Type B pancreatic cell (in vitro differentiated cells): ENCODE data around the gene JAKMIP1. TPM values are rescaled to one million over a fixed set of nuclear protein-coding genes. Genes with fewer than 3 reads are reported as not detected.

ENCODE experiments used
- DNase-seq: peaks from one replicate; pipeline ENCODE4 v3.0.0; 2021; ENCODE audit warnings: mixed read lengths; ENCODE audit not compliant: unreplicated experiment; ENCODE audit errors: extremely low spot score
- H3K27ac Mint-ChIP-seq: 2 replicates; pipeline ENCODE4 v1.8.0; 2021; ENCODE audit warnings: mild to moderate bottlenecking, mixed read lengths
- H3K27me3 Mint-ChIP-seq: 2 replicates; pipeline ENCODE4 v1.8.0; 2021; ENCODE audit warnings: mixed read lengths
- H3K36me3 Mint-ChIP-seq: 2 replicates; pipeline ENCODE4 v1.8.0; 2021; ENCODE audit warnings: mixed read lengths
- H3K4me1 Mint-ChIP-seq: one replicate; pipeline ENCODE4 v1.8.0; 2021; ENCODE audit warnings: mixed read lengths; ENCODE audit not compliant: unreplicated experiment
- H3K4me3 Mint-ChIP-seq: 2 replicates; pipeline ENCODE4 v1.8.0; 2021; ENCODE audit warnings: mild to moderate bottlenecking, mixed read lengths
- H3K9me3 Mint-ChIP-seq: 2 replicates; pipeline ENCODE4 v1.8.0; 2021; ENCODE audit warnings: mixed read lengths
- total RNA-seq: library from RNA; stranded (reverse); gene quantifications from 2 replicates; pipeline ENCODE4 v1.2.1, GENCODE V29; 2021; ENCODE audit warnings: low replicate concordance
- TF ChIP-seq, protein P1 (sequence below): fragments of 200-600 bp; sonication (generic); conservative IDR thresholded peaks from 2 replicates; pipeline ENCODE4 v1.5.0; 2021; ENCODE audit warnings: antibody characterized with exemption, mild to moderate bottlenecking

Gene JAKMIP1
- total RNA-seq, 1 donor from 2014 or later: 0.89 TPM

- TF ChIP-seq, protein P1, sequence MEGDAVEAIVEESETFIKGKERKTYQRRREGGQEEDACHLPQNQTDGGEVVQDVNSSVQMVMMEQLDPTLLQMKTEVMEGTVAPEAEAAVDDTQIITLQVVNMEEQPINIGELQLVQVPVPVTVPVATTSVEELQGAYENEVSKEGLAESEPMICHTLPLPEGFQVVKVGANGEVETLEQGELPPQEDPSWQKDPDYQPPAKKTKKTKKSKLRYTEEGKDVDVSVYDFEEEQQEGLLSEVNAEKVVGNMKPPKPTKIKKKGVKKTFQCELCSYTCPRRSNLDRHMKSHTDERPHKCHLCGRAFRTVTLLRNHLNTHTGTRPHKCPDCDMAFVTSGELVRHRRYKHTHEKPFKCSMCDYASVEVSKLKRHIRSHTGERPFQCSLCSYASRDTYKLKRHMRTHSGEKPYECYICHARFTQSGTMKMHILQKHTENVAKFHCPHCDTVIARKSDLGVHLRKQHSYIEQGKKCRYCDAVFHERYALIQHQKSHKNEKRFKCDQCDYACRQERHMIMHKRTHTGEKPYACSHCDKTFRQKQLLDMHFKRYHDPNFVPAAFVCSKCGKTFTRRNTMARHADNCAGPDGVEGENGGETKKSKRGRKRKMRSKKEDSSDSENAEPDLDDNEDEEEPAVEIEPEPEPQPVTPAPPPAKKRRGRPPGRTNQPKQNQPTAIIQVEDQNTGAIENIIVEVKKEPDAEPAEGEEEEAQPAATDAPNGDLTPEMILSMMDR: no peak
- no peaks in the 10 kb centered on the region for H3K36me3 Mint-ChIP-seq
- no peaks in the 10 kb centered on the region for H3K9me3 Mint-ChIP-seq
- no peak overlapping the region for H3K4me3 Mint-ChIP-seq
- H3K27me3 Mint-ChIP-seq: peaks cover 23% of the 10 kb centered on the region
- no peak overlapping the region for H3K27ac Mint-ChIP-seq
- DNase-seq: no peak
- H3K4me1 Mint-ChIP-seq: peaks cover 5% of the 10 kb centered on the region
These were observed 177.6 kb downstream of the JAKMIP1 start for GRCh38 chr4:6022607-6023288.

GRCh38 chr4:6021831-6022606, 178.3 kb downstream of the JAKMIP1 start:
- DNase-seq: no peak
- Mint-ChIP-seq H3K36me3 (no peaks in the 10 kb centered on the region), H3K4me3 (no peak overlapping the region), H3K27me3 (peaks cover 25% of the 10 kb centered on the region), H3K27ac (no peak overlapping the region), H3K9me3 (no peaks in the 10 kb centered on the region), H3K4me1 (peaks cover 5% of the 10 kb centered on the region)
- TF ChIP-seq, protein P1: no peak

- peaks cover 5% of the 10 kb centered on the region for H3K4me1 Mint-ChIP-seq
- no peak overlapping the region for H3K4me3 Mint-ChIP-seq
- H3K9me3 Mint-ChIP-seq: no peaks in the 10 kb centered on the region
- TF ChIP-seq, protein P1: no peak
- peaks cover 28% of the 10 kb centered on the region for H3K27me3 Mint-ChIP-seq
- no peak for DNase-seq
- H3K36me3 Mint-ChIP-seq: no peaks in the 10 kb centered on the region
- H3K27ac Mint-ChIP-seq: no peak overlapping the region
These were observed 179.7 kb downstream of the JAKMIP1 start for GRCh38 chr4:6020613-6021012.

GRCh38 chr4:6019316-6020263, 180.8 kb downstream of the JAKMIP1 start:
- H3K4me3 Mint-ChIP-seq: no peak overlapping the region
- peaks cover 28% of the 10 kb centered on the region for H3K27me3 Mint-ChIP-seq
- TF ChIP-seq, protein P1: peak; percentile 94
- H3K27ac Mint-ChIP-seq: no peak overlapping the region
- H3K4me1 Mint-ChIP-seq: peaks cover 5% of the 10 kb centered on the region
- H3K9me3 Mint-ChIP-seq: no peaks in the 10 kb centered on the region
- H3K36me3 Mint-ChIP-seq: no peaks in the 10 kb centered on the region
- DNase-seq: no peak

DNA sequence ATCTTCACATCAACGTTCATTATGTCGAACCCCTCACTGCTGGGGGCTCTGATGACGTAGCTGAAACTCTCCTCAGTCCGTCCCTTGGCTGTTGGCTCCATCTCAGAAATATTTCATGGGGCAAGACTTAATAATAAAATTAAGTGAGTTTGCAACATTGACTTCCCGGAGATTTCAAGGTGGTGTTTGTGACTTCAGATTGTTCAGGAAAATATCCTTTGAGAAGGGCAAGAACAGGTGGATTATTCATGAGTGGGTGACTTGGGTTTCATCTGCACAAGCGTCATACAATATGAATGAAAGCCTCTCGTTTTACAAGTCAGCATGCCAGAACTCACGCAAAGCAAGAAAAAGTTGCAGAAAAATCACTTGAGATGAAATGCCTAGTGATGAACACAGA, 182.0 kb downstream of the JAKMIP1 start, which contains the start of gene C4orf50:
Gene C4orf50, minus strand, starts transcription at position 101 of the 400 bp plus-strand sequence.
- TF ChIP-seq, protein P1: no peak
- no peak within 1 kb of the TSS for H3K27ac Mint-ChIP-seq
- peaks cover 25% of the 10 kb centered on the region for H3K27me3 Mint-ChIP-seq
- no peaks in the 10 kb centered on the region for H3K9me3 Mint-ChIP-seq
- H3K36me3 Mint-ChIP-seq: no peaks in the 10 kb centered on the region
- peaks cover 5% of the 10 kb centered on the region for H3K4me1 Mint-ChIP-seq
- no peak for DNase-seq
- no peak within 1 kb of the TSS for H3K4me3 Mint-ChIP-seq
